GM23338 (cell line): ENCODE measurements around the gene EVI5L. TPM values are rescaled to one million over a fixed set of nuclear protein-coding genes. Genes with fewer than 3 reads are reported as not detected.

Experiments used
- ATAC-seq: fragments of 200-7000 bp; cut with Tn5 transposase; 3 replicates; pipeline ENCODE4 v1.9.1; 2020
- DNase-seq: peaks from one replicate; pipeline ENCODE4 v3.0.0-alpha.2; 2015; ENCODE audit warnings: low spot score
- H2AFZ ChIP-seq: fragments of 200-600 bp; sonication (generic); 2 replicates; pipeline ENCODE4 v1.8.0; 2016; ENCODE audit warnings: antibody characterized with exemption, mild to moderate bottlenecking, moderate library complexity
- H3F3A ChIP-seq: fragments of 200-600 bp; sonication (generic); replicated peaks from 2 replicates; pipeline ENCODE4 v1.8.0; 2017; ENCODE audit warnings: antibody characterized with exemption, mixed run types, low read depth
- H3K27ac ChIP-seq: fragments of 200-600 bp; sonication (generic); 2 replicates; pipeline ENCODE4 v1.6.1; 2016; ENCODE audit warnings: low read depth
- H3K27me3 ChIP-seq: fragments of 200-600 bp; sonication (generic); 2 replicates; pipeline ENCODE4 v1.8.0; 2016; ENCODE audit warnings: mild to moderate bottlenecking, mixed run types, moderate library complexity; ENCODE audit not compliant: insufficient read depth
- H3K36me3 ChIP-seq: fragments of 200-600 bp; sonication (generic); 2 replicates; pipeline ENCODE4 v1.8.0; 2016; ENCODE audit warnings: mild to moderate bottlenecking; ENCODE audit not compliant: insufficient read depth
- H3K4me1 ChIP-seq: fragments of 200-600 bp; sonication (generic); 2 replicates; pipeline ENCODE4 v1.8.0; 2016; ENCODE audit warnings: mild to moderate bottlenecking, moderate library complexity; ENCODE audit not compliant: insufficient read depth
- H3K4me2 ChIP-seq: fragments of 200-600 bp; sonication (generic); 2 replicates; pipeline ENCODE4 v1.7.1; 2017; ENCODE audit warnings: mixed run types
- H3K4me3 ChIP-seq: fragments of 200-600 bp; sonication (generic); 2 replicates; pipeline ENCODE4 v1.6.1; 2016; ENCODE audit warnings: mixed run types
- H3K79me2 ChIP-seq: fragments of 200-600 bp; sonication (generic); replicated peaks from 2 replicates; pipeline ENCODE4 v1.8.0; 2017; ENCODE audit warnings: mild to moderate bottlenecking; ENCODE audit not compliant: insufficient read depth
- H3K9me2 ChIP-seq: fragments of 200-600 bp; sonication (generic); 2 replicates; pipeline ENCODE4 v1.8.0; 2017; ENCODE audit not compliant: insufficient read depth
- H4K20me1 ChIP-seq: fragments of 200-600 bp; sonication (generic); replicated peaks from 2 replicates; pipeline ENCODE4 v1.8.0; 2017; ENCODE audit warnings: mild to moderate bottlenecking; ENCODE audit not compliant: insufficient read depth
- H3K27ac Mint-ChIP-seq: 2 replicates; pipeline ENCODE4 v1.8.0; 2020; ENCODE audit warnings: inconsistent platforms, mild to moderate bottlenecking, moderate library complexity, mixed read lengths
- H3K27me3 Mint-ChIP-seq: 3 replicates; pipeline ENCODE4 v1.8.0; 2022; ENCODE audit warnings: low read depth, mild to moderate bottlenecking, moderate library complexity, mixed read lengths, inconsistent platforms; ENCODE audit not compliant: insufficient read depth, poor library complexity
- H3K36me3 Mint-ChIP-seq: 3 replicates; pipeline ENCODE4 v1.8.0; 2021; ENCODE audit warnings: low read depth, mild to moderate bottlenecking, inconsistent platforms, moderate library complexity, mixed read lengths
- H3K4me1 Mint-ChIP-seq: 3 replicates; pipeline ENCODE4 v1.8.0; 2020; ENCODE audit warnings: mild to moderate bottlenecking, inconsistent platforms, mixed read lengths
- H3K4me3 Mint-ChIP-seq: 3 replicates; pipeline ENCODE4 v1.8.0; 2021; ENCODE audit warnings: moderate library complexity, mild to moderate bottlenecking, inconsistent platforms, mixed read lengths
- H3K9me3 Mint-ChIP-seq: 3 replicates; pipeline ENCODE4 v1.8.0; 2020; ENCODE audit warnings: moderate library complexity, mild to moderate bottlenecking, inconsistent platforms, mixed read lengths
- CREB1 ChIP-seq: fragments of 250-450 bp; sonication (Bioruptor Pico); IDR thresholded peaks from 2 replicates; pipeline ENCODE4 v1.5.0; 2020; ENCODE audit warnings: low read depth, mild to moderate bottlenecking, moderate library complexity
- CTCF ChIP-seq, 2 experiments: fragments of 200-600 bp in 1 of 2; sonication (generic) in 1 of 2; conservative IDR thresholded peaks; 2 replicates each; pipeline versions ENCODE4 v1.5.1 to v1.6.1; 2016 to 2017; ENCODE audit warnings: antibody characterized with exemption in 2 of 2, low read depth in 2 of 2, mild to moderate bottlenecking in 2 of 2, moderate library complexity in 1 of 2
- ETS1 ChIP-seq: IDR thresholded peaks from 2 replicates; pipeline ENCODE4 v1.6.1; 2016; ENCODE audit warnings: antibody characterized with exemption
- EZH2 ChIP-seq: fragments of 200-600 bp; sonication (generic); IDR thresholded peaks from one replicate; pipeline ENCODE4 v1.8.0; 2017; ENCODE audit warnings: antibody characterized with exemption, mild to moderate bottlenecking, low read depth; ENCODE audit not compliant: unreplicated experiment
- EZH2phosphoT487 ChIP-seq: fragments of 200-600 bp; sonication (generic); IDR thresholded peaks from one replicate; pipeline ENCODE4 v1.8.1; 2018; ENCODE audit warnings: antibody characterized with exemption; ENCODE audit not compliant: unreplicated experiment
- JUNB ChIP-seq: IDR thresholded peaks from one replicate; pipeline ENCODE4 v1.6.1; 2016; ENCODE audit warnings: antibody characterized with exemption; ENCODE audit not compliant: unreplicated experiment
- NANOG ChIP-seq: IDR thresholded peaks from 2 replicates; pipeline ENCODE4 v1.6.1; 2016; ENCODE audit warnings: antibody characterized with exemption, borderline replicate concordance
- POLR2AphosphoS5 ChIP-seq: IDR thresholded peaks from 2 replicates; pipeline ENCODE4 v1.6.1; 2016; ENCODE audit warnings: antibody characterized with exemption, low read depth
- REST ChIP-seq: IDR thresholded peaks from one replicate; pipeline ENCODE4 v1.6.1; 2018; ENCODE audit warnings: antibody characterized with exemption; ENCODE audit not compliant: unreplicated experiment
- STAT1 ChIP-seq: IDR thresholded peaks from one replicate; pipeline ENCODE4 v1.6.1; 2016; ENCODE audit warnings: antibody characterized with exemption; ENCODE audit not compliant: unreplicated experiment
- ZNF331 ChIP-seq: fragments of 250-450 bp; sonication (Bioruptor Pico); IDR thresholded peaks from 2 replicates; pipeline ENCODE4 v1.5.0; 2020; ENCODE audit warnings: low read depth, mild to moderate bottlenecking, moderate library complexity
- ZNF462 ChIP-seq: fragments of 250-450 bp; sonication (Bioruptor Pico); IDR thresholded peaks from 2 replicates; pipeline ENCODE4 v1.5.0; 2020; ENCODE audit warnings: mild to moderate bottlenecking, moderate library complexity
- polyA plus RNA-seq: library from polyadenylated mRNA; unstranded; fragments of >200 nt; fragmentation: Nextera tagmentation; extraction: Ambion mirVana; gene quantifications from 2 replicates; pipeline ENCODE4 v1.2.1, GENCODE V29; 2016
- total RNA-seq: library from RNA; depleted of rRNA; stranded (reverse); fragments of >200 nt; shearing (Covaris generic); gene quantifications from 2 replicates; pipeline ENCODE4 v1.2.3, GENCODE V29; 2014

The EVI5L gene
- total and polyA plus RNA-seq, 2 experiments from 2014 or later: 4.5 to 16.2 TPM

GRCh38 chr19:7817801-7818200 lies 12.2 kb upstream of the EVI5L start:
- H3K4me2 ChIP-seq: no peak overlapping the region
- peaks cover 31% of the 10 kb centered on the region for H3K9me3 Mint-ChIP-seq
- ATAC-seq (no peak), DNase-seq (no peak)
- TF ChIP-seq ZNF331 (CRISPR knock-in tag): no peak
- TF ChIP-seq REST: no peak
- TF ChIP-seq ETS1: no peak
- TF ChIP-seq EZH2: no peak
- no peak for TF ChIP-seq CREB1 (CRISPR knock-in tag)
- TF ChIP-seq EZH2phosphoT487: no peak
- no peak for TF ChIP-seq JUNB
- TF ChIP-seq NANOG: no peak
- TF ChIP-seq CTCF (conservative IDR thresholded peaks at IDR 0.05; ENCODE audit: low read depth in 2 of 2): no peak
- TF ChIP-seq ZNF462 (CRISPR knock-in tag): no peak
- TF ChIP-seq STAT1: no peak
- no peak for TF ChIP-seq POLR2AphosphoS5
- H3F3A ChIP-seq: no peaks in the 10 kb centered on the region
- H3K27me3 ChIP-seq: no peaks in the 10 kb centered on the region
- no peak overlapping the region for H3K4me3 Mint-ChIP-seq
- no peak overlapping the region for H3K27ac Mint-ChIP-seq
- H4K20me1 ChIP-seq: no peaks in the 10 kb centered on the region
- no peaks in the 10 kb centered on the region for H3K4me1 ChIP-seq
- H2AFZ ChIP-seq: no peak overlapping the region
- peaks cover 10% of the 10 kb centered on the region for H3K27me3 Mint-ChIP-seq
- no peaks in the 10 kb centered on the region for H3K9me2 ChIP-seq
- H3K36me3 ChIP-seq: no peaks in the 10 kb centered on the region
- H3K79me2 ChIP-seq: no peaks in the 10 kb centered on the region
- no peaks in the 10 kb centered on the region for H3K4me1 Mint-ChIP-seq
- no peak overlapping the region for H3K27ac ChIP-seq
- H3K36me3 Mint-ChIP-seq: no peaks in the 10 kb centered on the region
- no peak overlapping the region for H3K4me3 ChIP-seq
